ENCODE results near the gene CRYBA2.
A peak's percentile ranks its signal among the peaks of the same experiment; 100 is the strongest.

GRCh38 chr2:219002395-219003266 is 9.4 kb upstream of the CRYBA2 start:
- TF ChIP-seq CTCF (IDR thresholded peaks at IDR 0.05 in 2 of 3, conservative IDR thresholded peaks at IDR 0.05 in 1 of 3; ENCODE audit: borderline replicate concordance in 1 of 3, insufficient read depth in 1 of 3, low read depth in 2 of 3, low read length in 2 of 3) (peak in 2 of 3 experiments; percentile 67 to 71; a peak in 4 of 6 replicates), POLR2AphosphoS5 (IDR thresholded peaks at IDR 0.05; ENCODE audit: low read depth, low read length) (peak; percentile 63), POLR2A (IDR thresholded peaks at IDR 0.05; ENCODE audit: borderline replicate concordance, extremely low read depth, insufficient read depth, insufficient read length) (no peak), TCF7L2 (IDR thresholded peaks at IDR 0.05; ENCODE audit: borderline replicate concordance, extremely low read depth, insufficient read depth, insufficient read length) (no peak)

Measured in HCT116 (cell line).